Activated naive CD4-positive, alpha-beta T cell (primary cell): ENCODE measurements around the gene PLAGL1.
"Not testable (repeated sequence)": the region's sequence is repeated elsewhere in the genome, so short reads cannot be mapped to it uniquely, and the experiment has no call there.

Source experiments
- DNase-seq, 4 experiments: peaks; one replicate each; lab custom pipeline; 2025; lab: John Stamatoyannopoulos, UW

Gene PLAGL1

GRCh38 chr6:143939364-143939763, 68.7 kb downstream of the PLAGL1 start:
- no peak for DNase-seq

- DNase-seq, result no peak
These were observed 70.4 kb downstream of the PLAGL1 start for GRCh38 chr6:143937668-143937970.

- no peak for DNase-seq
These were observed 71.0 kb downstream of the PLAGL1 start for GRCh38 chr6:143936778-143937667.

- DNase-seq, result no peak
These were observed 71.7 kb downstream of the PLAGL1 start for GRCh38 chr6:143936347-143936746.

GRCh38 chr6:143934867-143935266, 73.2 kb downstream of the PLAGL1 start:
- DNase-seq, result no peak

- no peak for DNase-seq
These were observed 73.7 kb downstream of the PLAGL1 start for GRCh38 chr6:143934331-143934730.

- no peak for DNase-seq
These were observed 78.1 kb downstream of the PLAGL1 start for GRCh38 chr6:143929975-143930374.

GRCh38 chr6:143928853-143929252, 79.2 kb downstream of the PLAGL1 start:
- no peak for DNase-seq

- not testable (repeated sequence) for DNase-seq
These were observed 91.0 kb downstream of the PLAGL1 start for GRCh38 chr6:143917026-143917425.

GRCh38 chr6:143912671-143913070, 95.4 kb downstream of the PLAGL1 start:
- no peak for DNase-seq

- no peak for DNase-seq
These were observed 97.0 kb downstream of the PLAGL1 start for GRCh38 chr6:143911028-143911427.

- DNase-seq, result no peak
These were observed 105.2 kb downstream of the PLAGL1 start for GRCh38 chr6:143902827-143903226.

GRCh38 chr6:143901885-143902750, 105.9 kb downstream of the PLAGL1 start:
- DNase-seq, result no peak

GRCh38 chr6:143900358-143900757, 107.7 kb downstream of the PLAGL1 start:
- no peak for DNase-seq

GRCh38 chr6:143896126-143896860, 111.8 kb downstream of the PLAGL1 start:
- no peak for DNase-seq

GRCh38 chr6:143894655-143895054, 113.4 kb downstream of the PLAGL1 start:
- DNase-seq, result no peak
